MM.1S (cell line): Measurements from ENCODE around the gene USP46.

ENCODE experiments used
- CTCF ChIP-seq: fragments of 300-600 bp; sonication (generic); IDR thresholded peaks from 2 replicates; pipeline ENCODE4 v1.5.1; 2016; ENCODE audit warnings: antibody characterized with exemption, low read length, mixed read lengths
- EZH2 ChIP-seq: fragments of 300-600 bp; sonication (generic); optimal IDR thresholded peaks from 2 replicates; pipeline ENCODE3; 2017; ENCODE audit warnings: low read depth, mild to moderate bottlenecking, antibody characterized with exemption, low read length, mixed read lengths

DNA sequence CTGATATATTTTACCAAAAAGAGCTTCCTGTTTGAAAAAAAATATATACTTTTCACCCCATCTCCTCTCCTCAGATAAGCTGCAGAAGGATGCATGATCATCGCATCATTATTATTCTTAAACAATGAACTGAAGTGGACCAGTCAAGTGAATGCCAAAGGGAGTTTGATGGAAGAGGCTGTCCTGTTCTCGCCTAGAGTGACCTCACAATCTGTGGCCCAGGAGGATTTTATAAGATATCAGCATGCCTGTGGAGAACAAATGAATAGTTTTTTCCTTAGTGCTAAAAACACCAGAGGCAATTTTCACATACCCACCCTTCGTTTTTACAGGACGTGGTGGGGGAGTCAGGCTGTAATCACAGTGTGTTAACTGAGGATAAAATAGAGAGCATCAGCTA is 112.7 kb downstream of the USP46 start:
- TF ChIP-seq CTCF: no peak
- TF ChIP-seq EZH2: no peak
